ENCODE results near the gene APIP. TPM values are rescaled to one million over a fixed set of nuclear protein-coding genes. Genes with fewer than 3 reads are reported as not detected.

The APIP gene
- total and polyA plus RNA-seq, 2 of the 8 experiments (the other 6 are each of a cell fraction or from before 2014, with no cell fraction given), result 10.4 to 25.7 TPM

- no peak overlapping the region for H2BK5ac ChIP-seq (ENCODE audit: low read depth, low read length)
- H3K27ac ChIP-seq (ENCODE audit: low read depth, low read length), result no peak overlapping the region
- no peak overlapping the region for H3K23ac ChIP-seq (ENCODE audit: insufficient read length)
- H2BK12ac ChIP-seq (ENCODE audit: low read depth, low read length), result no peak overlapping the region
- H4K91ac ChIP-seq (replicated peaks; ENCODE audit: insufficient read length, low read length), result no peak overlapping the region
- H3K4me2 ChIP-seq (ENCODE audit: insufficient read depth in 1 of 2, low read depth in 2 of 2, low read length in 2 of 2), result no peak overlapping the region
- no peak for DNase-seq (ENCODE audit: low read depth in 1 of 2, low spot score in 2 of 2)
- no peak for FAIRE-seq
- H2AFZ ChIP-seq (ENCODE audit: low read length), result no peak overlapping the region
- H3K4me1 ChIP-seq (replicated peaks in 1 of 4; ENCODE audit: control insufficient read depth in 3 of 4, insufficient read depth in 4 of 4, low read length in 3 of 4), result no peaks in the 10 kb centered on the region
- no peaks in the 10 kb centered on the region for H3K23me2 ChIP-seq (ENCODE audit: low read depth, low read length)
- H3K79me2 ChIP-seq (ENCODE audit: control insufficient read depth in 1 of 2, insufficient read depth in 2 of 2, low read length in 2 of 2), result peaks cover 0 to 4% of the 10 kb centered on the region in 2 experiments; a peak in 1 of 4 replicates
- no peak overlapping the region for H3K9ac ChIP-seq (replicated peaks in 1 of 4; ENCODE audit: extremely low read depth in 1 of 4, low read depth in 3 of 4, low read length in 3 of 4)
- no peak overlapping the region for H2BK120ac ChIP-seq (replicated peaks; ENCODE audit: low read depth, low read length)
- no peak overlapping the region for H3K4ac ChIP-seq (replicated peaks; ENCODE audit: insufficient read length, low read depth, low read length)
- no peaks in the 10 kb centered on the region for H3K9me3 ChIP-seq (ENCODE audit: insufficient read depth in 2 of 2, low read depth in 1 of 2, low read length in 1 of 2)
- H3K4me3 ChIP-seq (ENCODE audit: extremely low read depth in 1 of 4, insufficient read depth in 2 of 4, low read depth in 3 of 4, low read length in 4 of 4), result no peak overlapping the region
- H2BK15ac ChIP-seq (ENCODE audit: low read length), result no peak overlapping the region
- POLR2A ChIA-PET (ENCODE audit: partially characterized antibody), result no interaction called here
- H2AK5ac ChIP-seq (ENCODE audit: low read depth, low read length), result no peak overlapping the region
- no peak overlapping the region for H3K56ac ChIP-seq (replicated peaks; ENCODE audit: insufficient read length, low read depth, low read length)
- no peak overlapping the region for H4K5ac ChIP-seq (ENCODE audit: insufficient read length, low read depth, low read length)
- no peak overlapping the region for H2BK20ac ChIP-seq (ENCODE audit: low read length)
- H4K20me1 ChIP-seq (replicated peaks in 1 of 2; ENCODE audit: control insufficient read depth in 1 of 2, insufficient read depth in 2 of 2, low read length in 2 of 2), result peaks cover 0 to 1% of the 10 kb centered on the region in 2 experiments
- H3K36me3 ChIP-seq (ENCODE audit: control insufficient read depth in 2 of 4, insufficient read depth in 4 of 4, low read length in 3 of 4), result no peaks in the 10 kb centered on the region; a peak in 1 of 8 replicates
- H4K8ac ChIP-seq (ENCODE audit: extremely low read depth, insufficient read depth, low read length), result no peak overlapping the region
- no peak overlapping the region for H3K18ac ChIP-seq (ENCODE audit: extremely low read depth, low read length)
- no peaks in the 10 kb centered on the region for H3K27me3 ChIP-seq (replicated peaks in 1 of 4; ENCODE audit: control insufficient read depth in 3 of 4, extremely low read depth in 1 of 4, insufficient read depth in 3 of 4, low read length in 3 of 4)
- CTCF ChIA-PET (ENCODE audit: partially characterized antibody), result interaction anchor here (1.1 to 1.9 kb wide), 4 partner anchors 16 to 356 kb away, joined by 3 to 6 read pairs (median 4); no protein-coding TSS in a partner anchor
- no peaks in the 10 kb centered on the region; the same call in 1 of the 2 replicates for H3K79me1 ChIP-seq (ENCODE audit: low read depth, low read length)
- H3K14ac ChIP-seq (ENCODE audit: insufficient read length), result no peak overlapping the region
- TF ChIP-seq TCF12 (IDR thresholded peaks at IDR 0.05; ENCODE audit: low read depth, low read length) (no peak), CTCF (IDR thresholded peaks at IDR 0.05; ENCODE audit: control extremely low read depth in 1 of 3, insufficient read depth in 1 of 3, low read depth in 1 of 3, low read length in 3 of 3) (no peak), E2F6 (IDR thresholded peaks at IDR 0.05) (no peak), ATF2 (IDR thresholded peaks at IDR 0.05; ENCODE audit: low read length) (no peak), KDM4A (IDR thresholded peaks at IDR 0.05; ENCODE audit: low read depth, low read length, severe bottlenecking) (no peak), ZNF274 (IDR thresholded peaks at IDR 0.05; ENCODE audit: borderline replicate concordance, extremely low read depth, low read length) (no peak), SAP30 (IDR thresholded peaks at IDR 0.05; ENCODE audit: insufficient read depth, insufficient replicate concordance, low read length) (no peak), SIX5 (IDR thresholded peaks at IDR 0.05; ENCODE audit: low read depth, low read length) (no peak), BCL11A (IDR thresholded peaks at IDR 0.05; ENCODE audit: low read depth in 2 of 2, low read length in 2 of 2) (no peak), MAFK (IDR thresholded peaks at IDR 0.05; ENCODE audit: low read depth, low read length) (no peak)
These were observed 32.5 kb upstream of the APIP start for GRCh38 chr11:34948696-34949095.
